HG03139 (cell line): ENCODE data around the gene SORCS3.
"Not testable (repeated sequence)": the region's sequence is repeated elsewhere in the genome, so short reads cannot be mapped to it uniquely, and the experiment has no call there.

Source experiments
- ATAC-seq: cut with Tn5 transposase; IDR thresholded peaks from one replicate; pipeline ENCODE4 v1.9.1; 2021; ENCODE audit not compliant: unreplicated experiment

SORCS3 gene

GRCh38 chr10:104689547-104689946, 48.5 kb downstream of the SORCS3 start:
- ATAC-seq: no peak

DNA sequence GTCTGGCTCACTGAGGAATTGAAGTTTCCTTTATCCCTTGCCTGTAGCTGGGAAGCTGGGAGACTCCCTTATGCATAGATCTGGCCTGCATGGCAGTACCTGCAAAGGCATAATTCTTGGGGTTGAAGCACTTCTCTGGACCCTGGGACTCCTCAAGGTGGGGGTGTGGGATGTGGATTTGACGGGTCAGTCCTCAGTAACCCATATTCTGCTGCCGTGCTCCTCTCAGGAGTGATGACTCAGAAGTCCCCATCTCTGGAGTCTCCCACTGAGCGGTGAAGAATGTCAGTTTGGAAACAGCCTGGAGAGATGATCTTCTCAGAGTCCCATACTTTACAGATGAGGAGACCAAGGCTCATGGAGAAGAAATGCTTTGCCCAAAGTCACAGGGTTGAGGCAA, 49.0 kb downstream of the SORCS3 start:
- no peak for ATAC-seq

DNA sequence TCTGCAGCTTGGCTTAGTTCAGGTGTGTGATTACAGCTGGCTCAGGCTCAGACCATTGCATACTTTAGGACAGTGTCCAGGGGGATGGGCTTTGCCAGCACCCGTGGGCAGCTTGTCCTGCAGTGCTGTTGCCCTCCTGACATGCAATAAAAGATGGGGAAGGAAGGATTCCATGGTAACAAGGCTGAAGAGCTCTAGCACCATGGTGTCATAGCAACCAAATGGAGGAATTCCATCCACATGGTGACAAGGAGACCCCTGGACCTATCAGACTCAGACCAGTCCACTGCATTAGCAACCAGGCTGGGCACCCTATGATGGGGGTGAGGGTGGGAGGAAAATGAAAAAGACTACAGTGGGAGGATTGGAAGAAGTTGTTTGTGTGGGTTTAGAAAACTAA, 49.9 kb downstream of the SORCS3 start:
- ATAC-seq: no peak

DNA sequence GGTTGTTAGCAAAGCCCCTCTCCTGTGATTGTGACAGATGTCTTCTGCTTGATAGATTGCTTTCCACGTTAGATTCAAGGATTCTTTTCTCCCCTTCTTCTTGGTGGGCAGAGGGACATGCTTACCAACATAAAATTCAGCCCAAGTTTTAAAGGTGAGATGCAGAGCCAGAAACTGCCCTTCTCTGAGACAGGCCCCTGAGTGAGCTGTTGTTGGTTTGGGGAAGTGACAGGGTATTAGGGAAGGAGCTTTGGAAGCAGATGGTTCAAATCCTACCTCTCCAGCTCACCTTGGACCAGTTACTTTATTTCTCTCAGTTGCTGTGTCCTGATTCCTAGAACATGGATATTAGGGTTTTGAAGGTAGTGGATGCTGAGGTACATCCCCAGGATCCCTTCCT, 53.0 kb downstream of the SORCS3 start:
- ATAC-seq: no peak

GRCh38 chr10:104703262-104703661, 62.2 kb downstream of the SORCS3 start:
- ATAC-seq: not testable (repeated sequence)

DNA sequence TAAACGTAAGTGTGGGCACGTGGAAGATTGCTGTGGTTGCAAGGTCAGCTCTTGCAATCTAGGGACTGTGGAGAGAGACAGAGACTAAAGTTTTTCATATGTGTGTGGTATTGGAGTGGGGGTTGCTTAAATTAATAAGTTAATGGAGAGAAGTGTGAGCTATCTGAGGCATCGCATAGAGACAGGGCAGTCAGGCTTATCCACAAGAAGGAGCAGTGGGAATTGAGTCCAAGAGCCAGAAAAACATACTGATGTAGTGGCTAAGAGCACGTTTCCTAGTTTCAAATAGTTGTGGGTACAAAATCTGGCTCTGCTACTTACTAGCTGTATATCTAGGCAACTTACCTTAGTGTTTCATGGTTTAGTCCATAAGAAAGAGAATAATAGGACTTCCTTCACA, 65.8 kb downstream of the SORCS3 start:
- no peak for ATAC-seq

DNA sequence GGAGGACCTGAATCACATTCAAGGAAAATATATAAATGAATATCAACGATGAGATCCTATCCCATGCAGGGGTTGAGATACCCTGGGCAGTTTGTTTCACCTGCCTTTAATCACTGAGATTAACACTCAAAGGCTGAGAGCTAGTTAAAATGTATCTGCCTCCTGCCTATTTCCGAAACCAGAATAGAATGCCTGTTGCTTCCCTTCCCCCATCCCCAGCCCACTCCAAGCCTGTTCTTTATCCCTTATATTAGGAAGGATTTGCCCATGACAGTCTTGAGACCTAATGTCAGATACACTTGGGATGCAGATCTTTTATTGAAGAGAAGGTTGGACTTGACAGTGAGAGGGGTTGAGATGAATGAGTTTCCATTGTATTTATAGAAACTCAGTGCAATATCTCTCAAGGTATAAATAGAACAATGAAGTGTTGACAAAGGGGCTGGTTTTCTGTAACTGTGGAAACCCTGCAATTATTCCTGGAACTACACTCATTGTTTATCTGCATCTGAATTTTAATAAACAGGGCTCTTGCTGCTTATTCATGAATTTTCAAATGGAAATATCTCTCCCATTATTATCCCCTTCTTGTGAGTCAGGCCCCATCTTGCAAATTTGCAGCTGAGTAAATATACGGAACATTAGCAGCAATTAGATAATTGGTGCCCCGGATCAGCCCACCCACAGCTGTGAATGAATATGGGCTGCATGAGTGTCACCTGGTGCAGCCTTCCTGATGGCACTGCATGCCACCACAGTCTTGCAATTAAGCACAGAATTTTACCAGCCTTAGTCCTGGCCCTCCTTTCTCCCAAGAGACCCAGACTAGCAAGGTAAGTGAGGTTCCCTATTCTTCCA, 66.7 kb downstream of the SORCS3 start:
- ATAC-seq: no peak

GRCh38 chr10:104711302-104711721, 70.2 kb downstream of the SORCS3 start:
- no peak for ATAC-seq

DNA sequence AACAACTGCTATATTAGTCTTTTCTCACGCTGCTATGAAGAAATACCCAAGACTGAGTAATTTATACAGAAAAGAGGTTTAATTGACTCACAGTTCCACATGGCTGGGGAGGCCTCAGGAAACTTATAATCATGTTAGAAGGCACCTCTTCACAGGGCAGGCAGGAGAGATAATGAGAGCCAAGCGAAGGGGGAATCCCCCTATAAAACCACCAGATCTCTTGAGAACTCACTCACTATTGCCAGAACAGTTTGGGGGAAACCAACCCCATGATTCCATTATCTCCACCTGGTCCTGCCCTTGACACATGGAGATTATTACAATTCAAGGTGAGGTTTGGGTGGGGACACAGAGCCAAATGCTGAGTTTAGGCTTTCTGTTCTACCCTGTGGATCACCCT, 89.5 kb downstream of the SORCS3 start:
- ATAC-seq: not testable (repeated sequence)

DNA sequence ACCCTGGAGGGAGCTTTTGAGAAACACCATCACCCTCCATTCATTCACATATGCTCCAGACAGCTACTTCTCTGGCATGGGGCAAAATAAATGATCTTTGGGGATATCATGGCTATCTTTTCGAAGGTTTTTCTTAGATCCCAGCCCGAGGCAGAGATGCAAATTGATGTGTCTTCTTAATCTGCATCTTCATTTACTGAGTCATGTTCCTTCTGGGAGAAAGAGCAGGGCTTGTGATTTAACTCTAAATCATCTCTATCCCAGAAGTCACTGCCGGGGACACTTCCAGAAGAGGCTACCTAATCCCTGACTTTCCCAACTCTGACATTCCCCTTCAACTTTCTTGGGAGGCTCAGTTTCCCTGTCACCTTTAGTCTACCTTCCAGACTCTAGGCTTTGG, 90.1 kb downstream of the SORCS3 start:
- ATAC-seq: no peak

DNA sequence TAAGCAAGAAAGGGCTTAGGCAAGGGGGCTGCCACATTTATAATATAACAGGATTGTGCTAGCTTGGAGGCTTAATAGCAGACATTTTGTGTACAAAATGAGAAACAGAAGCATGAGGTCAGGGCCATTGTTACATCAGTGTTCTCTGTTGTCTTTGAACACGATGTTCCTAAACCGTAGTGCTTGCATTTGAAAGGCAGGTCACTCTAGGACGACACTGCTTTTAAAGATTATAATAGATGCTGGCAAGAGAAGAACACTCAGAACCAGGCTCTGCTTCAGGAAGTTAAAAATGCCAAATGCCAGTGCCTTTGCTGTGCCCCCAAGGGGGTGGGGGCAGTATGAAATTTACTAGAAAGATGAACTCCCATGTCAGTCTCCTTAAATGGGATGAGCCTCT, 91.1 kb downstream of the SORCS3 start:
- no peak for ATAC-seq

DNA sequence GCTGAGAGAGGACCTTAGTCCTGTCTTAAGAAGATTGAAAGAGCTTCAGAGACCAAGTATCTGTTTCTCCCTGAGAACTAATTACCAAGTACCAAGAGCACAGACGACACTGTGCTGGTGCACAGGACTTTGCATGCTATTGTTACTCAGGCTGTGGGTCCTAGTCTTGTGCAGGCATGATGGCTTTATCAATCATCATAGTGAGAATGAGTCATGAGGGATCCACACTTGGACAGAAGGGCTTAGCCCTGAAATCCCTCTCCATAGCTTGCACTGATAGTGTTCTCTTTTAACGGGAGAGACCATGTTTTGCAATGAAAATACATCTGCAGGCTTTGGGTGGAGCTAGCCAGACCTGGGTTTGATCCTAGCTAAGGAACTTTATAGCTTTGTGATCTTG, 93.3 kb downstream of the SORCS3 start:
- no peak for ATAC-seq

GRCh38 chr10:104735036-104735756, 94.1 kb downstream of the SORCS3 start:
- ATAC-seq: no peak

DNA sequence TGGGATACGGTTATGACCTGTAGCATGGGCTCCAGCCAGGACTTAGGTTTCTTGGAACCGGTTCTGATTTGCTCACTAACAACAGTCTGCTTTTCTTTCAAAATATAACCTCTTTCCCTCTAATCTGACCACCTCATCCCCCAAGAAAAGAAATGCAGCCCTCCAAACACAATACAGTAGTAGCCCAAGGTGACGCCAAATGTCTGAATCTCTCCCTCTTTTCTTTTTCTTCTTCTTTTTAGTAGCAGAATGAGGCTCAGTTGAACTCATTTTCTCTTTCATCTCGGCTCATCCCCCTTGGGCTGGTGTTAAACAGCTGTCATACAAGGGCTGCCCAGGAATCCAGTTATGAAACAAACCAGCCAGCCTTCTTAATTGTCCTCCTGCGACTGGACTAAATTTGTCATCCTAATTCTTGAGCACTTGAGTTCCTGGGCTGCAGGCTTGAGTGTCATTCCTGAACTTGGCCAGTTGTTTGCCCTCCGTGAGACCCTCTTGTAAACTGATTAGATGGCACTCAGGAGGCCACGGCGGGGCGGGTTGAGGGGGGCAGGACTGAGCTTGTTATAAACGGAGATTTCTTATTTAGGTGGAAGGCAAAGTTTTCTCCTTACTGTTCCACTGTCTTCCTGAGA, 94.8 kb downstream of the SORCS3 start:
- ATAC-seq: no peak

DNA sequence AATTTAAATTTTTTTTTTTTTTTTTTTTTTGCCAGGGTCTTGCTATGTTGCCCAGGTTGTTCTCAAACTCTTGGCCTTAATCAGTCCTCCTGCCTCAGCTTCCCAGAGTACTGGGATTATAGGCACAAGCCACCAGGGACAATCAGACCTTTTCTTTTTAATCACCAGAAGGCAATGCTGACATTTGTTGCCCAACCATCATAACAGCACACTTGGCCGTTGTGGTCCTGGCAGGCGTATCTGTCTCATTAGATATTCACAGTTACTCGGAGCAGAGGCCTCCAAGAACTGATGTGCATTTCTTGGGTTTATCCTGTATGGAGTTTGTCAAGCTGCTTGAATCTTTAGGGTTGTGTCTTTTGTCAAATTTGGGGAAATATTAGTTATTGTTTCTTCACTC, 100.0 kb downstream of the SORCS3 start:
- ATAC-seq: no peak

DNA sequence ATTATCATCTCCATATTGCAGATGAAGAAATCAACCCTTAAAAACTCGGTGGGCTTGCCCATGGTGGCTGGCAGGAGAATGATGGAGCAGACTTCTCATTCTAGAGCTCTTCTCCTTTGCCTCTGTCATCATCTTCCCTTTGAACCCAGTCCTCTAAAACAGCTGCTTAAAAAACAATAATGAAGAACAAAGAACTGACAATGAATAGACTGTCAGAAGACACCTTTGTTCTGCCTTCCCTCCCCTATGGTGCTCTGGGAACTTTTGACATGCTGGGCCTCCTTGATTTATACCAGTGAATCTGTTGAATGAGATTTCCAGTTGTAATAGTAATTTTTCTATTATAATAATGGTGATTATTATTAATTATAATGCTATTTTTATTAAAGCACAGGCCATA, 103.0 kb downstream of the SORCS3 start:
- no peak for ATAC-seq

DNA sequence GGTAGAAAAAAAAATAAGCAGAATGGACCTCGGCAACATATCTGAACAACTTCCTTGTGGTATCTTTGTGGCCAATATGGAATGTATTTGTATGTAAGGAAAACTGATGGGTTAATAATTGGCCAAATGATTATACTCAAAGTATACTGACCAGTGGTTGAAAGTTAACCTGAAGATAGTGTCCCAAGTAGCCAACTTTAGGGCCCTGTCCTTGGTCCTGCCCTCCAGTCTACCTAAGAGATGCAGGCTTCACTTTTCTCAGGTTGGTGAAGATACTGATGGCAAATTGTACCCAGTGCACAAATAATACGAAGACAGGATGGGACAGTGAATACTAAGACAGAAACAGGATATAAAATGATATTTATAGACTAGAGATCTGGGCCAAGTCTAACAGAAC, 109.2 kb downstream of the SORCS3 start:
- ATAC-seq: no peak

DNA sequence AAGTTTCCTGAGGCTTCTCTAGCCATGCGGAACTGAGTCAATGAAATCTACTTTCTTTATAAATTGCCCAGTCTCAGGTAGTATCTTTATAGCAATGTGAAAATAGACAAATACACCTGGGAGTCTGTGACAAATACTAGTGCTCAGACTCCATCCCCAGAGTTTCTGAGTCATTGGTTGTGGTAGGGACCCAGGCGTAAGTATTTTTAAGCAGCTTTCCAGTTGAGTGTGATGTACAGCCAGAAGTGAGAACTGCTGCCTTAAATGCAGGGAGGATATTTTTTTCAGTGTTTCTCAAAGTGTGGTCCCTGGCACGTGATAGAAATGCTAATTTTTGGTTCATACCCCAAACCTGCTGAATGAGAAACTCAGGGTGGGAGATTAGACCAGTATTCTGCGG, 121.7 kb downstream of the SORCS3 start:
- no peak for ATAC-seq

DNA sequence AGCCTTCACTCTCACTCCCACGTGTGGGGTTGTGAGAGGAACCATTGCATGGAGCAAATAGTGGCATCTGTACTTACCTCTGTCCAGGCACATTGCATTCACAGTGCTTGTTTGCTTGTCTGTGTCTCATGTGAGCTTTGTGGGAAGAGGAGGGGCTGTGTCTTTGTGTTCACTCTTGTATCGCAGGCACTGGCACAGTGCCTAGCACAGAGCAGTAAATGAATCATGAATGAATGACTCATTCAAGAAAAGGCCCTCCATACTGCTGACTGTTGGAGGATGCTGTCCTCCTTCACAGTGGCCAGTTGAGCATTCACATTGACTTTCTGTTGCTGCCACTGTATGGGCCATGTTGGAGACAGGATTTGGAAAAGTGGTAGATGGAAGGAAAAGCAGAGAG, 125.3 kb downstream of the SORCS3 start:
- no peak for ATAC-seq

DNA sequence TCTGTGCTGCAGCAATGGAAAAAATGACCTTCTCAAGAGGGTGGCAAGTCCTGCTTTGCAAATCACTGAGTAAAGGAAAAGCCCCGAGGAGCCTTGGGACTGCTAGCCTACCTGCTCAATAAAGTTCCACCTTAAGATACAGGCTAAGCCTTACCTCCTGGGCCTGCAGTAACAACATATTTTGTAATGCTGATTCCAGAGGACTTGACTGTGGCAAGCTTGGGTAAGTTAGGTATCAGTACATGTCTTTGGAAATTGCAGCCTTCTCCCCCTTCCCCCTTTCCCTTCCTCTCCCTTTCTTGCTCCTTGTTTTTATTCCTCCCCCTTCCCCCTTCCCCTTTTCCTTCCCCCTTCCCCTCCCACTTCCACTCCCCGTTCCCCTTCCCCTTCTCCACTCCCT, 126.2 kb downstream of the SORCS3 start:
- no peak for ATAC-seq

GRCh38 chr10:104767745-104768144, 126.7 kb downstream of the SORCS3 start:
- no peak for ATAC-seq

DNA sequence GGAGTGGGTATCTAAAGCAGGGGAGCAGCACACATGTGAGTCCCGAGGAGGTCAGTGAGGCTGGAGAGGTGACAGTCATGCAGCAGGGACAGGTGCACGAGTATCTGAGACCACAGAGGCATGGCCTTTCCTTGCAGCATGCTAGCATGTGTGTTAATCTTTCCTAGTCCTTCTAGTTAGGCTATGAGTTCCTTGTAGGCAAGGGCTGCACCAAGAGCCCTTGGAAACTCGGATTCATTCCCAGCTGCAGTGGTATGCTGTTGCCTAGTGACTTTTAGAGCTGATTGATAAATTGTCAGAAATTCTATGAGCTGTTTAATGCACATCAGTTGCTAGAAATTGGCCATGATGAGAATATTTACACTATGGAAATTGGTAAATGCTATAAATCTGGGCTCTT, 132.0 kb downstream of the SORCS3 start:
- no peak for ATAC-seq
